DOHH2 (cell line): ENCODE results near the gene SPC25.
"Not testable (repeated sequence)": the region's sequence is repeated elsewhere in the genome, so short reads cannot be mapped to it uniquely, and the experiment has no call there.

Source experiments
- H3F3A ChIP-seq: fragments of 200-600 bp; sonication (generic), shearing (Covaris generic); 2 replicates; pipeline ENCODE4 v1.6.0; 2016; ENCODE audit warnings: antibody characterized with exemption, mild to moderate bottlenecking; ENCODE audit not compliant: control insufficient read depth, insufficient read depth
- H3K27ac ChIP-seq: fragments of 200-600 bp; sonication (generic); 2 replicates; pipeline ENCODE4 v1.5.1; 2014; ENCODE audit warnings: low read depth, mild to moderate bottlenecking, low read length, moderate library complexity
- H3K27me3 ChIP-seq: fragments of 200-600 bp; sonication (generic); 2 replicates; pipeline ENCODE4 v1.6.1; 2014; ENCODE audit warnings: mild to moderate bottlenecking, low read length, mixed read lengths; ENCODE audit not compliant: control insufficient read depth
- H3K36me3 ChIP-seq: fragments of 200-600 bp; sonication (generic); 2 replicates; pipeline ENCODE4 v1.6.1; 2014; ENCODE audit warnings: mild to moderate bottlenecking, low read length, moderate library complexity, mixed read lengths; ENCODE audit not compliant: control insufficient read depth
- H3K4me1 ChIP-seq: fragments of 200-600 bp; sonication (generic); 2 replicates; pipeline ENCODE4 v1.6.1; 2014; ENCODE audit warnings: mild to moderate bottlenecking, low read length, mixed read lengths; ENCODE audit not compliant: control insufficient read depth
- H3K4me2 ChIP-seq: fragments of 200-600 bp; sonication (generic); 2 replicates; pipeline ENCODE4 v1.6.0; 2014; ENCODE audit warnings: mild to moderate bottlenecking, low read length, moderate library complexity
- H3K4me3 ChIP-seq: fragments of 200-600 bp; sonication (generic); 2 replicates; pipeline ENCODE4 v1.5.1; 2014; ENCODE audit warnings: mild to moderate bottlenecking, low read length, mixed read lengths
- H3K79me2 ChIP-seq: fragments of 200-600 bp; sonication (generic); 2 replicates; pipeline ENCODE4 v1.6.1; 2014; ENCODE audit warnings: mild to moderate bottlenecking, low read length, mixed read lengths; ENCODE audit not compliant: control insufficient read depth
- H3K9me2 ChIP-seq: fragments of 200-600 bp; sonication (generic); replicated peaks from 2 replicates; pipeline ENCODE4 v1.6.1; 2014; ENCODE audit warnings: mild to moderate bottlenecking, low read length, mixed read lengths; ENCODE audit not compliant: control insufficient read depth
- H3K9me3 ChIP-seq: fragments of 200-600 bp; sonication (generic); 2 replicates; pipeline ENCODE4 v1.6.1; 2014; ENCODE audit warnings: antibody characterized with exemption, low read length, mixed read lengths; ENCODE audit not compliant: control insufficient read depth, insufficient read depth
- H4K20me1 ChIP-seq: fragments of 200-600 bp; sonication (generic); 2 replicates; pipeline ENCODE4 v1.6.0; 2014; ENCODE audit warnings: low read depth, mild to moderate bottlenecking, antibody characterized with exemption, low read length, moderate library complexity; ENCODE audit not compliant: control insufficient read depth, insufficient read depth
- EZH2phosphoT487 ChIP-seq: fragments of 200-600 bp; sonication (generic); IDR thresholded peaks from 2 replicates; pipeline ENCODE4 v1.6.1; 2017; ENCODE audit warnings: borderline replicate concordance, mild to moderate bottlenecking, antibody characterized with exemption, low read length, moderate library complexity, mixed read lengths
- TF ChIP-seq, protein P1 (sequence below): fragments of 200-600 bp; sonication (generic); IDR thresholded peaks from one replicate; pipeline ENCODE4 v1.5.1; 2014; ENCODE audit warnings: antibody characterized with exemption, mild to moderate bottlenecking, low read depth, low read length; ENCODE audit not compliant: poor library complexity, severe bottlenecking

The SPC25 gene

DNA sequence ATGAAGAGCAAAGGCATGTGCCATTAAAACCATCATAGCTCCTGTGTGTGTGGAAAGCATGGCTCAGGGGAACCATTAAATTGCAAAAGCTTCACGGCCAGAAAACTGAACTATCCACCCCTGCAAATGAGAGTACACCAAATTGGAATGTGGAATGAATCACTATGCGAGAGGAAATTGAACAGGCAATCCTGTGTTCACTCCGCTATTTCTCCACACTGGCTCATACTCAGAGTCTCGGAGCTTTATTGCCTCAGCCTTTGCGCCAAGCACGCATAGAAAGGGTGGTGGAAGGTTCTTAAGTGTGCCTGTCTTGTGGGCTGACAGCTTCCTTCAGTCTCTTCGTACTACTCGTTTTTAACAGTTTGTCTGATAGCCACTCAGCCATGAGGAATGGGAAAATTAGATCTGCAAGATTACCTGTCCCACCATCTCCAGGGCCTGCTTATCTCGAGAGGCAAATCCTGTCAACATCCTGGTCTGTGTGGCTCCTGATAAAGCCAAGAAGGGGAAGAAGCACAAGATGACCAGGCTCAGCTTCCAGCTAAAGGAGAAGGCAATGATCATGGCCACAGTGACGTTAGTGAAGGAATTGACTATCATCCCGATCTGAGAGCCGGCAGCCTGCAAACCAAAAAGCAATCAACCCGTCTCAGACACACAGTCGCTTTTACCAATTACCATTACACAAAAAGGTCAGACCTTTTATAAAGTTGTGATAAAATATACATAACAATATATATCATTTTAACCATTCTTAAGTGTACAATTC lies 45.8 kb upstream of the SPC25 start:
- TF ChIP-seq, protein P1, sequence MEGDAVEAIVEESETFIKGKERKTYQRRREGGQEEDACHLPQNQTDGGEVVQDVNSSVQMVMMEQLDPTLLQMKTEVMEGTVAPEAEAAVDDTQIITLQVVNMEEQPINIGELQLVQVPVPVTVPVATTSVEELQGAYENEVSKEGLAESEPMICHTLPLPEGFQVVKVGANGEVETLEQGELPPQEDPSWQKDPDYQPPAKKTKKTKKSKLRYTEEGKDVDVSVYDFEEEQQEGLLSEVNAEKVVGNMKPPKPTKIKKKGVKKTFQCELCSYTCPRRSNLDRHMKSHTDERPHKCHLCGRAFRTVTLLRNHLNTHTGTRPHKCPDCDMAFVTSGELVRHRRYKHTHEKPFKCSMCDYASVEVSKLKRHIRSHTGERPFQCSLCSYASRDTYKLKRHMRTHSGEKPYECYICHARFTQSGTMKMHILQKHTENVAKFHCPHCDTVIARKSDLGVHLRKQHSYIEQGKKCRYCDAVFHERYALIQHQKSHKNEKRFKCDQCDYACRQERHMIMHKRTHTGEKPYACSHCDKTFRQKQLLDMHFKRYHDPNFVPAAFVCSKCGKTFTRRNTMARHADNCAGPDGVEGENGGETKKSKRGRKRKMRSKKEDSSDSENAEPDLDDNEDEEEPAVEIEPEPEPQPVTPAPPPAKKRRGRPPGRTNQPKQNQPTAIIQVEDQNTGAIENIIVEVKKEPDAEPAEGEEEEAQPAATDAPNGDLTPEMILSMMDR: no peak
- no peak for TF ChIP-seq EZH2phosphoT487
- Histone ChIP-seq H3K27ac (no peak overlapping the region), H4K20me1 (no peaks in the 10 kb centered on the region)

DNA sequence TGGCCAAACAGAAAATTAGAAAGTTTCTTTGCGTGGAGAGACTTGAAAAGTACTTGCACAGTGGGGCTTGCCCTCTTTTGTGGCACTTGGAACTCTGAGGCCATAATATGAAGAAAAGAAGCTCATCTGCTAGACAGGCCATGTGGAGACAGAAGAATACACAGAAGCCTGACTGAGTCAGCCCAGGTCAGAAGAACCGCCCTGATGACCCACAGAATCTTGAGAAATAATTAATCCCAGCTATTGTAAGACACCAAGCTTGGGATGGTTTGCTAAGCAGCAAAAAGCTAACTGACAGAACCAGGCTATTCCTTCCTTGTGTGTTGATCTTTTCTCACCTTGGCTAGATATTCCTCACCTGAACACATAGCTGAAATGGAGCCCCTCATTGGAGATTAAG lies 44.6 kb upstream of the SPC25 start:
- TF ChIP-seq EZH2phosphoT487: no peak
- TF ChIP-seq, protein P1: no peak
- Histone ChIP-seq H3K4me2 (no peak overlapping the region), H3K9me3 (no peaks in the 10 kb centered on the region), H3K4me3 (no peak overlapping the region), H3K9me2 (no peaks in the 10 kb centered on the region), H3K79me2 (no peaks in the 10 kb centered on the region), H3K27ac (no peak overlapping the region), H3K4me1 (peaks cover 10% of the 10 kb centered on the region), H4K20me1 (no peaks in the 10 kb centered on the region), H3K36me3 (no peaks in the 10 kb centered on the region), H3F3A (no peaks in the 10 kb centered on the region), H3K27me3 (no peaks in the 10 kb centered on the region)

More for the DNA sequence above, 45.8 kb upstream of the SPC25 start:
- H3K36me3 ChIP-seq: no peaks in the 10 kb centered on the region
- no peak overlapping the region for H3K4me2 ChIP-seq
- H3K79me2 ChIP-seq: no peaks in the 10 kb centered on the region
- no peak overlapping the region for H3K4me3 ChIP-seq
- H3K9me2 ChIP-seq: no peaks in the 10 kb centered on the region
- H3K4me1 ChIP-seq: no peaks in the 10 kb centered on the region; the same call in 1 of the 2 replicates
- no peaks in the 10 kb centered on the region for H3F3A ChIP-seq
- no peaks in the 10 kb centered on the region for H3K9me3 ChIP-seq
- H3K27me3 ChIP-seq: no peaks in the 10 kb centered on the region

DNA sequence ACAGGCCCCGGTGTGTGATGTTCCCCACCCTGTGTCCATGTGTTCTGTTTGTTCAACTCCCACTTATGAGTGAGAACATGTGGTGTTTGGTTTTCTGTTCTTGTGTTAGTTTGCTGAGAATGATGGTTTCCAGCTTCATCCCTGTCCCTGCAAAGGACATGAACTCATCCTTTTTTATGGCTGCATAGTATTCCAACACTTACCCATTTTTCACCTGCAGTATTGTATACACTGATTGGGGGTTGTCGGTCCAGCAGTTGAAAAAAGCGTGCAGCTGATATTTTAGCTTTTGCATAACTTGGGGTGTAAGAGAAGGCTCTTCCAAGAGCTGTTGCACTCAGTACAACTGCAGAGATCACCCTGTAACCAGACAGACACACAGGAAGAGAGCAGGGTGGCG lies 41.9 kb upstream of the SPC25 start:
- peaks cover 20% of the 10 kb centered on the region for H3K4me1 ChIP-seq
- not testable (repeated sequence) for H3K4me2 ChIP-seq, H3K9me2 ChIP-seq, H3K4me3 ChIP-seq, H3K79me2 ChIP-seq, H3K36me3 ChIP-seq, H3F3A ChIP-seq, H3K27me3 ChIP-seq, H3K9me3 ChIP-seq, H4K20me1 ChIP-seq, H3K27ac ChIP-seq

GRCh38 chr2:168930242-168930641 lies 40.0 kb upstream of the SPC25 start:
- TF ChIP-seq EZH2phosphoT487: no peak
- TF ChIP-seq, protein P1: no peak
- no peaks in the 10 kb centered on the region for H3K27me3 ChIP-seq
- H3K36me3 ChIP-seq: no peaks in the 10 kb centered on the region
- peaks cover 3% of the 10 kb centered on the region; the same call in 1 of the 2 replicates for H3F3A ChIP-seq
- H3K27ac ChIP-seq: no peak overlapping the region
- no peaks in the 10 kb centered on the region for H3K9me3 ChIP-seq
- H3K4me2 ChIP-seq: no peak overlapping the region
- H3K4me3 ChIP-seq: no peak overlapping the region
- no peaks in the 10 kb centered on the region for H3K79me2 ChIP-seq
- H3K9me2 ChIP-seq: no peaks in the 10 kb centered on the region
- no peaks in the 10 kb centered on the region for H4K20me1 ChIP-seq
- peaks cover 20% of the 10 kb centered on the region for H3K4me1 ChIP-seq
